ENCODE data around the gene MAGI2.

- TF ChIP-seq EZH2phosphoT487 (IDR thresholded peaks at IDR 0.05; ENCODE audit: insufficient read depth, low read depth) (no peak), EZH2 (IDR thresholded peaks at IDR 0.05; ENCODE audit: insufficient read depth, poor library complexity, severe bottlenecking) (no peak)
These were observed 113.3 kb downstream of the MAGI2 start for GRCh38 chr7:79340212-79340611.
